Osteocyte (in vitro differentiated cells): Measurements from ENCODE around the gene RAB40B. TPM values are rescaled to one million over a fixed set of nuclear protein-coding genes. Genes with fewer than 3 reads are reported as not detected.

ENCODE experiments used
- DNase-seq: peaks from one replicate; pipeline ENCODE4 v3.0.0; 2021; ENCODE audit warnings: mixed read lengths; ENCODE audit not compliant: unreplicated experiment; ENCODE audit errors: extremely low spot score
- H3K27ac Mint-ChIP-seq: one replicate; pipeline ENCODE4 v1.8.0; 2021; ENCODE audit warnings: mild to moderate bottlenecking, mixed read lengths; ENCODE audit not compliant: unreplicated experiment
- H3K27me3 Mint-ChIP-seq: one replicate; pipeline ENCODE4 v1.8.0; 2021; ENCODE audit warnings: mixed read lengths; ENCODE audit not compliant: unreplicated experiment
- H3K36me3 Mint-ChIP-seq: one replicate; pipeline ENCODE4 v1.8.0; 2021; ENCODE audit warnings: mixed read lengths; ENCODE audit not compliant: unreplicated experiment
- H3K4me1 Mint-ChIP-seq: one replicate; pipeline ENCODE4 v1.8.0; 2021; ENCODE audit warnings: mixed read lengths; ENCODE audit not compliant: unreplicated experiment
- H3K4me3 Mint-ChIP-seq: one replicate; pipeline ENCODE4 v1.8.0; 2021; ENCODE audit warnings: mild to moderate bottlenecking, moderate library complexity, mixed read lengths; ENCODE audit not compliant: unreplicated experiment
- H3K9me3 Mint-ChIP-seq: one replicate; pipeline ENCODE4 v1.8.0; 2021; ENCODE audit warnings: mixed read lengths; ENCODE audit not compliant: unreplicated experiment
- CTCF ChIP-seq: fragments of 200-600 bp; sonication (generic); IDR thresholded peaks from 2 replicates; pipeline ENCODE4 v1.5.0; 2021; ENCODE audit warnings: antibody characterized with exemption, mild to moderate bottlenecking, moderate library complexity
- total RNA-seq: library from RNA; stranded (reverse); gene quantifications from 2 replicates; pipeline ENCODE4 v1.2.1, GENCODE V29; 2021

The RAB40B gene
- total RNA-seq, 1 donor from 2014 or later: 13.4 TPM

DNA sequence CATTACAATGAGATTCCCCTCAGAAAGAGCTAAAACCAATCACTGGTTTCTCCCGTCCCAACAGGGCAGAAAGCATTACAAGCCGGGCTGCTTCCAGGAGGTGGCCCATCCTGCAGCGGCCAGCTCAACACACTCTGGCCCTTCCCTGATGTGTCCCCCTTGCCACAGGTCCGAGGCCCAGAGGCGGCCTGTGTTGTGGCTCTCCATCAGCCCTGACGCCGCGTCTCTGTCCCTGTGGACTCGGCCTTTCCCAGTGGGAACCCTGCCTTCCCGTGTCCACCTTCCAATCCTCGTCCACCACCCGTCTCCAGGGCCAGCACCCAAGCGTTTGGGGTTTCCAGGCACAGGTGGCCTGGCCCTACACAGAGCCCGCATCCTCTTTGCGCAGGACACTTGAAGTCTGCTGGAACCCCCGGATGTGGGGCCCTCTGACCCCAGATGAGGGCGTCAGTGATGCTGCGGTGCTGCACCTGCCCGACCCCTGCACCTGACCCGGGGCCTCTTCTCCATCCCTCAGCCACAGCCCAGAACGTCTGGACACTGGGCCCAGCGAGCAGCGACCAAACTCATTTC is 21.1 kb downstream of the RAB40B start:
- Mint-ChIP-seq H3K27me3 (no peaks in the 10 kb centered on the region), H3K36me3 (peaks cover 7% of the 10 kb centered on the region), H3K4me3 (no peak overlapping the region), H3K4me1 (no peaks in the 10 kb centered on the region), H3K27ac (no peak overlapping the region), H3K9me3 (peaks cover 8% of the 10 kb centered on the region)
- TF ChIP-seq CTCF: no peak
- DNase-seq: no peak

- H3K27me3 Mint-ChIP-seq: no peaks in the 10 kb centered on the region
- H3K4me3 Mint-ChIP-seq: no peak overlapping the region
- no peaks in the 10 kb centered on the region for H3K9me3 Mint-ChIP-seq
- no peaks in the 10 kb centered on the region for H3K36me3 Mint-ChIP-seq
- no peaks in the 10 kb centered on the region for H3K4me1 Mint-ChIP-seq
- no peak for DNase-seq
- no peak overlapping the region for H3K27ac Mint-ChIP-seq
- TF ChIP-seq CTCF: no peak
Observed at GRCh38 chr17:82675476-82676245, 22.8 kb downstream of the RAB40B start.

DNA sequence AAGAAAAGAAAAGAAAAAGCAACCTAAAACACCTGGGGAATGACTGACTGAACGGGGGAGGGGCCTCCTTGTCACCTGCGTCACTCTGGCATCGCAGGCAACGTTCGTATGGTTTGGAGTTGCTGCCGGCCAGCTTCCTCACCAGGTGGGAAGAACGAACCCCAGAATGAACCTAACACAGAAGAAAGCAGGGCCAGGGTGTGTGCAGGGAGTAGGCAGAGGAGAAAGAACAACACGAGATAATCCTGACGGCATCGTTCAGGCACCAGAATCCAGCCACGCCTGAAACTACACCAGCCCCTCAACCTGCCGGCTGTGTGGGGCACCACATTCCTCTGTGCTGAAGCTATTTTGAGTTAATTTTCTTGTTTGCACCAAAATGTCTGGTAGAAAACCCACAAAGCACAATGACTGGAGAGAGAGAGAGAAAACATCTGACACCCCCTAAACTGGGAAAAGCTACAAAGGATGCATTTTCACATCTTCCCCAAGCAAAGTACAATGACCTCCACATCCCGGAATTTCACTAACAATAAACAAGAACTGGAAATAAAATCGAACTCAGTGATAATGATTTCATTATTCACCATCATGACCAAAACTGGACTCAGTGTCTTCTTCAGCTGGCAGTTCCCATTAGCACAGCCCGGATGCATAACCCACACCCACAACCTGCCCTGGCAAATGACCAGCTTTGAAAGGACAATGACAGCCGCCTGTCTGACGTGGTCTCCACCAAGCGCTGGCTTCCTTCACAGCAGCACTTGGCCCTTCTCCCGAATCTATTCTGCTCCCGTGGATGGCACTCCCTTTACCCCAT is 23.6 kb downstream of the RAB40B start:
- H3K27me3 Mint-ChIP-seq: no peaks in the 10 kb centered on the region
- no peaks in the 10 kb centered on the region for H3K4me1 Mint-ChIP-seq
- no peak for DNase-seq
- H3K4me3 Mint-ChIP-seq: no peak overlapping the region
- no peaks in the 10 kb centered on the region for H3K36me3 Mint-ChIP-seq
- no peak overlapping the region for H3K27ac Mint-ChIP-seq
- H3K9me3 Mint-ChIP-seq: no peaks in the 10 kb centered on the region
- TF ChIP-seq CTCF: no peak

DNA sequence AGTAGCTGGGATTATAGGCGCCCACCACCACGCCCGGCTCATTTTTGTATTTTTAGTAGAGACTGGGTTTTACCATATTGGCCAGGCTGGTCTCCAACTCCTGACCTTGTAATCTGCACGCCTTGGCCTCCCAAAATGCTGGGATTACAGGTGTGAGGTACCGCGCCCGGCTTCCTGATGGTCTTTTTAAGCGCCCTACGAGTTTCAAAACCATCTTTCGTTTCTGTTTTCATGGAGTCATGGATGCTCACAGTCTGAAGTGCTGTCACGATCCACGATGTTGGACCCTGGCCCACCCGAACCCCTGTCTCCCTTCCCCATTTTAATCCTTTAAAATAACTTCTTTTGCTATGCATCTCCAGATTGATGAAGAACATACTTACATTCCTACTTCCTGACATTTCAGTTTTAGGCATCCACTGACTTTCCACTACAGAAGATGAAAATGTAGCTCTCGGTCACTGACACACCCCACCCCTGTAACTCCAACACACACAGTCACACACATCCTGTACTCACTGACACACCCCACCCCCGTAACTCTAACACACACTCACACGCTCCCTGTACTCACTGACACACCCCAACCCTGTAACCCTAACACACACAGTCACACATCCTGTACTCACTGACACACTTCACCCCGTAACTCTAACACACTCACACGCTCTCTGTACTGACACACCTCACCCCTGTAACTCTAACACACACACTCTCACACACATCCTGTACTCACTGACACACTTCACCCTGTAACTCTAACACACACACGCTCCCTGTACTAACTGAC is 27.6 kb downstream of the RAB40B start:
- Mint-ChIP-seq H3K9me3 (no peaks in the 10 kb centered on the region), H3K27ac (no peak overlapping the region), H3K36me3 (peaks cover 2% of the 10 kb centered on the region), H3K4me1 (peaks cover 6% of the 10 kb centered on the region), H3K27me3 (no peaks in the 10 kb centered on the region), H3K4me3 (no peak overlapping the region)
- DNase-seq: no peak
- no peak for TF ChIP-seq CTCF
